Measurements from ENCODE around the gene LGR6.
"Not testable (repeated sequence)": the region's sequence is repeated elsewhere in the genome, so short reads cannot be mapped to it uniquely, and the experiment has no call there.

Gene LGR6

DNA sequence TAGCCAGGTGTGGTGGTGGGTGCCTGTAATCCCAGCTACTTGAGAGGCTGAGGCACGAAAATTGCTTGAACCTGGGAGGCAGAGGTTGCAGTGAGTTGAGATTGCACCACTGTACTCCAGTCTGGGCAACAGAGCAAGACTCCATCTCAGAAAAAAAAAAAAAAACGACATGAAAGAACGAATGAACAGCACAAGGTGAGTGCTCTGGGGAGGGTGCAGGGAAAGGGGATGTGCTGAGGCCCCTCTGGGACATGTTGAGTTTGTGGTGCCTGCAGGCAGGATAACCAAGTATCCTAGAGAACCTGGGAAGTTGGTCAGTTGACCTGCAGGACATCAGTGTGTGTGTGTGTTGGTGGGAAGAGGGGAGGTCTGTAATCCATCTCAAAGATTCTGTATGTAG lies 46.6 kb downstream of the LGR6 start:
- DNase-seq (ENCODE audit: low spot score), result not testable (repeated sequence)

DNA sequence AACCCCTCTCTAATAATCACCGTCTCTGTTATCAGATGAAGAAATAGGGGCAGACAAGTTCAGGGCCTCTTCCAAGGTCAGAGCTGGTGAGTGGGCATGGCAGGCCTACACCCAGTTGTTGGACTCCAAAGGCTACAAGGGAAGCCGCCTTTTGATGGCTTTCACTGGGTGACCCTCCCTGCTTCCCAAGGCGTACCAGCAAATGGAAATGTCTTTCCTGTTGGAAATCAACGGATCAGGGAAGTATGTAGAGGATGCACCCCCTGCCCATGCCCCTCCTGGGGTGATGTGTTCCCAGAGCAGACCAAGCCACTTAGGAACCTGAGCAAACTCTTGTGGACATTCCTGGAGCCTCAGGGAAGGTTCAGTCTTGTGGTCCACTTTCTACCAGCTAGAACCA lies 47.4 kb downstream of the LGR6 start:
- no peak for DNase-seq (ENCODE audit: low spot score)

DNA sequence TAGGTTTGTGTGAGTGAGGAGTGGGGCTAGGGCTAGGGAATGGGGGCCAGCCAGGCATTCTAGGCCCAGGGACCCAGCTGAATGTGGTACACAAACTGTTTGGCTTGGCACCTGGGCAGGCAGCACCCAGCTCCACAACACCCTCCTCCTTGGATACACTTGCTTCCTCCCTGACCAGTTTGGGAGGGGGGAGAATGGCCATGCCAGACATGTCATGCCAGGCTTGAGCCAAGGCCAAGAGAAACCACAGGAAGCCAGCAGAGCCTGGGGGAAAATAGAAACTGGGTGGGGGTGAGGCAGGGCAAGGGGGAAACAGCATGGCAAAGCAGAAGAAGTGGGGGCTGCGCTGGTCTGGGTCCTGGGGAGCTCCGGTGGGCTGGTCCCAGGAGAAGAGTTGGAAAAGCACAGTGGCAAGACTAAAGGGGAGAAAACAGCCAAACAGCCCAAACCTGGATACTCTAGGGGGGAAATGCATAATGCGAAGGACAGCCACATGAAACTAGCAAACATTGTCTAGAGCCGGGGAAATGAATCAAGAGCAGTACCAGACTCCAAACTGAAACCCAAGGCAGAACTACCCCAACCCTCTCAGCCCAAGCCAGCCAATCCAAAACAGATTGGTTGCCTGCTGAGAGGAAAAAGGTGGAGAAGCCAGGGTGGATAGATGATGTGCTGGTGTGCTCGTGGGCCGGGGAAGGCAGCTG lies 47.9 kb downstream of the LGR6 start:
- no peak for DNase-seq (ENCODE audit: low spot score)

DNA sequence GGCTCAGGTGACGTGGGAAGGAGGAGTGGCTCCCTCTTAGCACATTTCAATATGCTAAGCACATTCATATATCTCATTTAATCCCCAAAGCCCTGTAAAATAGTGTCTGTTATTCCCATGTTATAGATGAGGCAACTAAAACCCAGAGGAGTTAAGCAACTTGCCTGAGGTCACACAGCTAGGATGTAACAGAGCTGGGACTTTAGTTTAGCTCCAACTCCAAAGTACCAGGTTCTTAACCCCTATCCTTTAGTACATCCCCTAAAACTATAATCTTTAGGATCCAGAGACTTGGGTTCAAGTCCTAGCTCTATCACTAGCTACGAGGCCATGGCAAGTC lies 48.5 kb downstream of the LGR6 start:
- no peak for DNase-seq (ENCODE audit: low spot score)

DNA sequence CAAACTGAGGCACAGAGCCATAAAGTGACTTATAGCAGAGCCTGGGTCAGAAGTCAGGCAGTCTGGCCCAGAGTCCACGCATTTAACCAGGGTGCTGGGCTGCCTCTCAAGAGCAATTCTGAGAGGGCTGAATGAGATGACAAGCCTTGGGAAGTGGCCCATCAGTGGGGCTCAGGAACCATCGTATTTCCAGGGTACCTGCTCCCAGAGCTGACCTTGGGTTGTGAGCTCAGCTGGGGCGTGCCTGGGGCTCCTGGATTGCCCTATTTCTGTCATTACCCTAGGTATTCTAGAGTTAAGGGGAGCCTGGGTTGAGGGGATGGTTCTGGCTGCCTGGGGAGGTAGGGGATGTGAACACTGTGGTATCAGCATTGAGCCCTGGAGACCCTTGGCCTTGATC lies 49.4 kb downstream of the LGR6 start:
- no peak for DNase-seq (ENCODE audit: low spot score)

DNA sequence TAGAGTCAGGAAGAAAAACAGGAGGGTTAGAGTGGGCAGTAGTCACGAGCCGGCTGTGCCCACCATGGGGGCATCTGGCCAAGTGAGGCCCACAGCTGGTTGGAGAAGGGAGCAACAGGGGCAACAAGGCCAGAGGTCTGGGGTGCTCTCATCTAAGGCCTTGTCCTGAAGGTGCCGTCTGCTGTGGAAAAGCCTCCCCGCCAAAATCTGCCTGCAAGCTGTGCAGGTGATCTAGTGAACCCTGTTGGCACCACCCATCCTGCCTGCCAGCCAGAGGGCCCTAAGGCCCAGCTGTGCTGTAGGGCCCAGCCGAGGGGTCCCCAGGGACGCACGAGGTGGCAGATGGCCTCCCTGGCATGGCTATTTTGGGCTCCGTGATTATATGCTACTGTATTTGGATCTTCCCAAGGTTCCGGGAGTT lies 51.3 kb downstream of the LGR6 start:
- DNase-seq (ENCODE audit: low spot score), result no peak

DNA sequence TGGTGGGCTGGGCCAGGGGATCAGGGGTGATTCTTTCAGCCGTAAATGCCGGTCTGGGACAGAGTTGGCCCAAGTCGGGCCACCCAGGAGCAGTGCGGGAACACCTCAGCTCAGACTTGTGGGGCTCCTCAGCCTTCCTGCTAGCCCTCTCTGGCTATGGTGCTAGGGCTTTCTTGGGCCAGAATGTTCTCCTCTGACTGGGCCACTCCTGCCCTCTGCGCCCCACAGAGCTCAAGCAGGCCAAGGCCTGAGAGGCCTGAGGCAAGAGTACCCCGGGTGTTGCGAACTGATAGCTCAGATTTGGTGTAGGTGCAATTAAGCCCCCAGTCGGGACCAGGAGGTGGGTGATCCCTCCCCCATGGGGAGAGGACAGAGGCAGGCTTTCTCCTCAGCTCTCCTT lies 51.8 kb downstream of the LGR6 start:
- DNase-seq (ENCODE audit: low spot score), result no peak

DNA sequence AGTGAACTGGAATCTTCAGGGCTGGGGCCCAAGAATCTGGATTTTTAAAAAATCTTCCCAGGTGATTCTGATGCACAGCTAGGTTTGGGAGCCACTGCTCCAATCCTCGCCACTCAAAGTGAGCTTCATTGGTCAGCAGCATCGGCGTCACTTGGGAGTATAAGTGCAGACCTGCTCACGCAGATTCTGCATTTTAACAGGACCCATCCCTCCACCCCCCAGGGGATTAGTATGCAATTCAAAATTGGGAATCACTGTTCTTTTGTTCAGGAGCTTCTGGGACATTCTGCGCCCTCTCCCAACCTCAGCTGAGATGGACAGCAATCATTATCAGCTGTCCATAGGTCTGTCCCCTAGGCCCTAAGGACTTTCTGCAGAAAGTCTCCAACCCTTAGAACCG lies 53.5 kb downstream of the LGR6 start:
- no peak for DNase-seq (ENCODE audit: low spot score)

DNA sequence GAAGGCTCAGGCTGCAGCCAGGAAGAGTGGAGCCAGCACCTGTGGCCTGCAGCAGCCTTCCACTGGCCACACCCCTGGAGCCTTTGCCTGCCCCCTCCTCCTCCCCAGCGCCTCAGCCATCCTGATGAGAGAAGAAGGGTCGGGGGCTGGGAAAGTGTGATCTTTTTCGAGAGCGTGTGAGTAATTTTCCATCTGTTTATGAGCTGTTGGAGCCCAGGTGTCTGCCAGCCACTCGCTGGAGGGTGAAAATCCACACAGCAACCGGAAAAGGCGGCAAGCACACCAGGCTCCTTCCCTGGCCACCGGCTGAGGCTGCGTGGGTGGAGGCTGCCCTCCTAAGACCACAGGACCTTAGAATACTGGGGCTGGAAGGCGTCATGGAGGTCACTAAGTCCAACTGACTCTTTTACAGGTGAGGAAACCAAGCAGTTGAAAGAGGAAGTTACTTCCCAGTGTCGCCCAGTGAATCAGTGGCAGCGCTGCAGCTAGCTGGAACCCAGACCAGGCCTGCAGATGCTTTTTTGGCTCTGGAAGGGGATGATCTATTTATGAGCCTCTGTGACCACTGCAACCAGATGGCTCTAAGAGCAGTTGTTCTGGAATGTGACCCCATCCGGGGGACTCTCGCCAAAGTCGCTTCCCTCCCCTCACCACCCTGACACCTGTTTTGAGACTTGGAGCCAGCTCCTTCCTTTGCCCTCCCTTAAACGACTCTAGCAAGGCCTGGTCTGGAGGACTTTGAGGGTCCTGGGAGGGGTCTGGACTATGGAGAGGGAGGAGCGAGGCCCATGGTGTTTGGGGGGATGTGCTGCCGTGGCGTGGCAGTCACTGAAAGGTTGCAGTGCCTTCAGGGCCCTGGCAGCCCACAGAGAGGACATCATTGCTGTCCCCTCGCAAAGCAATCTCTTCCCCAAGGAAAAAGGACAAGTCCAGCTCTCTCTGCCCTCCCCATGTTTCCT lies 54.5 kb downstream of the LGR6 start:
- no peak for DNase-seq (ENCODE audit: low spot score)

DNA sequence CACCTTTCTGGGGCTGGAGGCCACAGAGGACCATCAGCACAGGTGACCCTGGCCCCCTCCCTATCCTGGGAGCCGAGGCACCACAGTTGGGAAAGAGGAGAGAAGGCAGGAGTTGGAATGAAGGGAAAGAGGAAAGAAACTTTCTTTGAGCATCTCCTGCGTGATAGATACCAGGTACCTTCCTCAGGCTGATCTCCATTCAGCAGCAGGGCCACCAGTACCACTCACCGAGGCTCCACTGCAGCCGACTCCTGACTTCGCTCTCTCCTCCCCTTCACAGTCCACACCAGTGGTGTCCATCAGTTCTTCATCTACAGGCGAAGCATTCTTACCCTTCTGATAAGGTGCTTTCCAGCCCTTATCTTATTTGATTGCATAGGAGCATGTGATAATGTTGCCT lies 55.3 kb downstream of the LGR6 start:
- no peak for DNase-seq (ENCODE audit: low spot score)

DNA sequence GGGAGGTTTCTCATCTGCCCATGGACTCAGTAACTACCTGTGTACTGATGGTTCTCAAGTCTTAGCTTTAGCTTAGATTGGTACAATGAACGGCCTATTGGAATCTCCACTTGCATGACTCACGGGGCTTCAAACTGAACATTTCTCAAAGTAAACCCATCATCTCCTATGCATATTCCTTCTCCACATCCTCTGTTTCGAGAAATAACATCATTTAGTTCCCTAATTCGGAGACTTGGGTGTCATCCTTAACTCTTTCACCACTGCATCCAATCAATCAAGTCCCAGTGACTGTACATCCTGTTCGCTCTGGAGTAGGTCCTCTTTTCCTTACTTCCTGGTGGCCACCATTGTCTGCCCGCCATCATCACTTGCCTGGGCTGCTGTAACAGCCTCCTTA lies 55.8 kb downstream of the LGR6 start:
- no peak for DNase-seq (ENCODE audit: low spot score)

DNA sequence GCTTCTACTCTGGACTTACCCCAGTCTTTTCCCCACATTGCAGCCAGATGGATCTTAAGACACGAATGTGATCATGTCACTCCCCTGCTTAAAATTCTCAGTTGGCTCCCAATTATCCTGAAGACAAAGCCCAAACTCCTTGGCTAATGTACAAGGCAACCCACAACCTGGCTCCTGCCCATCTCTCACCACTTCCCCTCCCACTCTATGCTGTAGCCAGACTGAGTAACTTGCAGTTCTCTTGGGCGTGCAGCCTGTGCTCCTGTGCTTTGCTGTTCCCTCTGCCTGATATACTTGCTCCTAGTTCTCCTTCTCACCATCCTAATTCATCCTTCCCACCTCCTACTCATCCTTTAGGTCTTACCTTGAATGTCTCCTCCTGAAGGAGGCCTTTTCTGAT lies 56.2 kb downstream of the LGR6 start:
- DNase-seq (ENCODE audit: low spot score), result no peak

DNA sequence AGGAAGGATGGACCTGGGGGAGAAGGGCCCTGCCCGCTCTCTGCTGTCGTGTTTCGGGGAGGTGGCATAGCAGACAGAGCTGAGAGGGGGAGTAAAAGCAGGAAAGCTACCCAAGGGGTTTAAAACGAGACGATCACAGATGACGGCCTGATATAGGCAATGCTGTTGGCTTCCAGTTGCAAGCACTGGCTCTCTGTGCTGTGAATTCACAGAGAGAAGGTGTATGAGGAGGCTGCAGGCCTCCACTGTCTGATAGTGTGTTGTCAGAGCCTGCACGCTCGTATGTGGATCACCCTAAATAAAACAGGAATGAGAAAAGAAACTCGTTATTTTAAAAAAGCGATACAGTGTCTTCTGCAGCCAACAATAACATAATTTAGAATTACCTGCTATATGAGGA lies 57.4 kb downstream of the LGR6 start:
- DNase-seq (ENCODE audit: low spot score), result no peak

DNA sequence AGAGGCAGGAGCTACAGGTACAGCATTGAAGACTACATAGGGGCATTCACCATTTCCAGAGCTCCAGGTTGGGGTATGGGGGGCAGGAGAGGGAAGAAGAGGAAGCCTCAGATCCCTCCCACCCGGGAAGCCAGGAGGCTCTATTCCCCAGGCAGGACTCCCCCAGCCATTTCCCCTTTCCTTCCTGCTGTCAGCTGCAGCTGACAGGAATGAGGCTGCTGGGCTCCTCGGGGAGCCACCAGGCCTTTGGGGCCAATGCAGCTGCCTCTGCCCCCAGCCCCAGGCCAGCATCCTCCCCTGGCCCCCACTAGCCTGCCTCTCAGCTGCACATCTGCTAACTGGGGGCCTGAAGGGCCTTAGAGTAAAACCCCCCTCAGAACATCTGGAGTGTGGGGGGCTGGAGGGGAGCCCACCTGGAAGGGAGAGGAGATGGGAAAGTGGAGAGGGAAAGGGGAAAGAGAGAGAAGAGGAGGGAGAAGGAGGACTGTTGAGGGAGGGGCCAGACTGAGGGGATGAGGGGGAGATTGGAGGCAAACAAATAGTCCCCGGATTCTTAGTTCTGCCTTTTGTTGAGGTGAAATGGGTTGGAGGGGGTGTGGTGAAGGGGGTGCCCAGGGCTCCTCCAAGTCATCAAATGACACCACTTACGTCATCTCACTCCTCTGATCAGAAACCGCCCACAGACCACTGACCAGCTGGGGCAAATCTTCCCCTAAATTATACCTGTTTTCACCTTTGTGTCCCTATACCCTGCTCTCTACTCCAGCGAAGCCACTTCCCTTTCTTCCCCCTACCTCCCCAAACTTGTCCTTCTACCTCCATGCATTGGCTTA lies 58.0 kb downstream of the LGR6 start:
- no peak for DNase-seq (ENCODE audit: low spot score)

DNA sequence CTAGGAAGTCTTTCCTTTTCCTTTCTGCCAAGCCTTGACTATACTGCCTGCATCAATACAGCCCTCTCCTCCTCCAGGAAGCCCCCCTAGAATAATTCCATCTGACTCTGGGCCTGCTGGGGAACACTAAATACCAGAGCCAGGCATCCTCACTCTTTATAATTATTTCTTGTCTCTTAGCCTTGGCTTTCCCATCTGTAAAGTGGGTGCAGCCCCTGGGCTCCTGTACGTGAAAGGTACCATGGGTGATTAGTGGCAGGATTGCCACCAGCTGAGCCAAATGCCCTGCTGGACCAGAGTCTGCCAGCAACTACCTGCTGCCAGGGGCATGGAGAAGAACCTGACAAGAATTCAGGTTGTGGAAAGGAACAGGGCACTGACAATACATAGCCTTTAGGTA lies 58.7 kb downstream of the LGR6 start:
- no peak for DNase-seq (ENCODE audit: low spot score)

DNA sequence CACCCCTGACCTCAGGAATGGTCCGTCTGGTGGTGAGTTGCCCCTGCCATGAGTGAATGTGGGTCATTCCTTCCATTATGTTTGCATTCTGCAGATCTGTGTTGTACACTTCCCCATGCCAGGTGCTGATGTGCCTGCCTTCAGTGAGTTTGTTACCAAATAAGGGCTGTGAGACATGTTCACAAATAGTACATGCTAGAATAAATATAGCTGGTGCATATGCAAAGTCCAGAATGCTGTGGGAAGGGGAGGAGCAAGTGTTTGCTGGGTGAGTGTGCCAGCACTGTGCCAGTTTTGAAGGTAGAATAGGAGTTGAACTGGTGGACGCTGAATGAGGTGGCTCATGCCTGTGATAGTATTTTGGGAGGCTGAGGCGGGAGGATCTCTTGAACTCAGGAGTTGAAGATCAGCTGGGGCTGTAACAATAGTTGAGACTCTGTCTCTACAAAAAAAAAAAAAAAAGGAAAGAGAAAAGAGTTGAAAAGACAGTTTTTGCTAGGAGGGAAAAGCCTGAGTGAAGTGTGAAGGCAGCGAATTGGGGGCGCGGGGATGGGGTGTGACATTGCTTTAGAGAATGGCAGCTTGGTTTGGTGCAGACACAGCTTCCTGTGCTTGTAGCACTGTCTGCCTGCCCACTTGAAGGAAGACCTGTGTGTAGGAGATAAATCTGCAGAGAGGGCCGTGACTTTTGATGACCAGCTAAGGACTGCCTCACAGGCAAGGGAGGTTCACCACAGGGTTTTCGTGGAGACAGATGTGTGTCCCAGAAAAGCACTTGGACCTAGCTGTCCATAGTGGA lies 61.1 kb downstream of the LGR6 start:
- no peak for DNase-seq (ENCODE audit: low spot score)

DNA sequence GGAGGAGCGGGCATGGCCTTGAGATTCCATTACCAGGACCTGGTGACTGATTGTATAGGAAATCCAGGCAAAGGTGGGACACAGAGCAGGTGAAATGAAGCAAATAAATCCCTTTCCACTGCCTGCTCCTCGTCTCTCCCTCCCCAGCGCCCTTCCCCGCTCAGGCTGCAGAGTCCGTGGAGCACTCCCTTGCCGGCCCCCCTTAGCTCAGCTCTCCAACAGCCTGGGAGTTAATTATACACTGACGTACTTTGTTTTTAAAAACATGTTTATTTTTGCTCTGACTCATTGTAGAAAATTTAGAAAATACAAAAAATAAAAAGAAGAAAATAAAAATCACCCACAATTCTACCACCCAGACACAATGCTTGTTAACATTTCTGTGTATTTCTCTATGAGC lies 61.7 kb downstream of the LGR6 start:
- no peak for DNase-seq (ENCODE audit: low spot score)

DNA sequence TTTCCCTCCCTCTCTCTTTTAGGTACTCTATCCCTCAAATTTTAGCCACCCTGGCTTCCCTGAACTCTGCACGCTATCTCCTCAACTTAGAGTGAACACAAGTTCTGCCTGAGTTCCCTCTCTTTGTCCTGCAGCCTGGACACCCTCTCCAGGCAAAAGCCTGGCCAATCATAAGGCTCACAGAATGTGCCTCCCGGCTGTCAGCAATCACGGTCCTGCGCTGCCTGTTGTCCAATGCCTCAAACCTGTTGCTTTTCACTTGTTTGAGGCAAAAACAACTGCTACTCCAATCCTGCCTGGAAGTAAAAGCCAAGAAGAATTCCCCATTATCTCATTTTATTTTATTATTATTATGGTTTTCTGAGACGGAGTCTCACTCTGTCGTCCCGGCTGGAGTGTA lies 66.1 kb downstream of the LGR6 start:
- no peak for DNase-seq (ENCODE audit: low spot score)

DNA sequence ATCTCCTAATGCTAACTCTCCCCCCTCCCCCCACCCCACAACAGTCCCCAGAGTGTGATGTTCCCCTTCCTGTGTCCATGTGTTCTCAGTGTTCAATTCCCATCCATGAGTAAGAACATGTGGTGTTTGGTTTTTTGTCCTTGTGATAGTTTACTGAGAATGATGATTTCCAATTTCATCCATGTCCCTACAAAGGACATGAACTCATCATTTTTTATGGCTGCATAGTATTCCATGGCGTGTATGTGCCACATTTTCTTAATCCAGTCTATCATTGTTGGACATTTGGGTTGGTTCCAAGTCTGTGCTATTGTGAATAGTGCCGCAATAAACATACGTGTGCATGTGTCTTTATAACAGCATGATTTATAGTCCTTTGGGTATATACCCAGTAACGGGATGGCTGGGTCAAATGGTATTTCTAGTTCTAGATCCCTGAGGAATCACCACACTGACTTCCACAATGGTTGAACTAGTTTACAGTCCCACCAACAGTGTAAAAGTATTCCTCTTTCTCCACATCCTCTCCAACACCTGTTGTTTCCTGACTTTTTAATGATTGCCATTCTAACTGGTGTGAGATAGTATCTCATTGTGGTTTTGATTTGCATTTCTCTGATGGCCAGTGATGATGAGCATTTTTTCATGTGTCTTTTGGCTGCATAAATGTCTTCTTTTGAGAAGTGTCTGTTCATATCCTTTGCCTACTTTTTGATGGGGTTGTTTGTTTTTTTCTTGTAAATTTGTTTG lies 67.8 kb downstream of the LGR6 start:
- not testable (repeated sequence) for DNase-seq (ENCODE audit: low spot score)

DNA sequence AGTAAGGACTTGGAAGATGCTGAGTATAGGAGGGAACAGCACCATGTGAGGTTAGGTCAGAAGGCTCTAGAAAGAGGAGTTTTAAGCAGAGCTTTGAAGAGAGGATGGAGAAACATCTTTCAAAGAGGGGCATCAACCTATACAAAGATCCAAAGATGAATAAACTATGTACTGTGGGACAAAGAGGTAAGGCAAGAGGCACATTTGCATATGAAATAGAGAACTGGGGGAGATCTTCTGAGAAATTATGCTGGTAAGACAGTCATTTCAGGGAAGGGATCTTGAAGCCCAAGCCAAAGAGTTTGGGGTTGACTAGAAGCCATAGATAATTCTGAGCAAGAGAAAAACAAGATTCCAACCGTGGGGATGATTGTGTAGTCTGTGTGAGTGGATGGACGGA lies 70.0 kb downstream of the LGR6 start:
- DNase-seq (ENCODE audit: low spot score), result no peak

DNA sequence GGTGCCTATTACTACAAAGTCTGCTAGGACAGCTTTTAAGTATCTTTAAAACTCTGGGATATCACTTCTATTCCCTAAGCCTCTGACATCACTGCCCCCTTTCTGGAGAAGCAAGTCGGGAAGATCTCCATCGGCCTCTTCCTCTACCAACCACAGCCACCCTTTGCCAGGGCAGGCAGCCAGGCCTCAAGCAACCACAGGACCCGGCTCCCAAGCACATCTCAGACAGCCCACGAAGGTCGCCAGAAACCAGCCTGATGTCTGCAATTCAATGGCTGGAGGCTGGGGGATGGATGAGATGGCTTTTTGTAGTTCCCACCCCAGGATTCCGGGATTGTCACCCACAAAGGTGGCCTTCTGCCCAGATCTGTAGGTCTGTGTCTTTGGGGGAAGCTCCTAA lies 70.7 kb downstream of the LGR6 start:
- no peak for DNase-seq (ENCODE audit: low spot score)
